GM12872 (cell line): ENCODE data around the gene SNN.

Experiments used
- CTCF ChIP-seq: IDR thresholded peaks from 3 replicates; pipeline ENCODE4 v1.5.1; 2011; ENCODE audit warnings: low read depth, mild to moderate bottlenecking, low read length, moderate library complexity; ENCODE audit not compliant: insufficient read depth

SNN gene

GRCh38 chr16:11717811-11718210, 49.6 kb downstream of the SNN start:
- TF ChIP-seq CTCF = no peak

- TF ChIP-seq CTCF = no peak
These were observed 50.9 kb downstream of the SNN start for GRCh38 chr16:11719171-11719570.

GRCh38 chr16:11719762-11720161, 51.5 kb downstream of the SNN start:
- TF ChIP-seq CTCF = no peak

GRCh38 chr16:11721781-11722467, 53.7 kb downstream of the SNN start:
- no peak for TF ChIP-seq CTCF

GRCh38 chr16:11722468-11722808, 54.2 kb downstream of the SNN start:
- TF ChIP-seq CTCF = 0 out of 3 replicates have a peak, but pooled peaks have one; percentile 1

GRCh38 chr16:11725457-11725856, 57.2 kb downstream of the SNN start:
- no peak for TF ChIP-seq CTCF

- no peak for TF ChIP-seq CTCF
These were observed 57.8 kb downstream of the SNN start for GRCh38 chr16:11726008-11726407.
